Thoracic aorta (tissue), 2 donors: Measurements from ENCODE around the gene WWTR1. TPM values are rescaled to one million over a fixed set of nuclear protein-coding genes. Genes with fewer than 3 reads are reported as not detected.
A peak's percentile ranks its signal among the peaks of the same experiment; 100 is the strongest.

Experiments
- ATAC-seq: fragments of 150-250 bp; one replicate; pipeline ENCODE4 v1.8.0; 2017; ENCODE audit warnings: low read depth; ENCODE audit not compliant: insufficient number of reproducible peaks, low FRiP score
- DNase-seq: peaks from one replicate; pipeline ENCODE4 v3.0.0-alpha.2; 2020; ENCODE audit warnings: low spot score
- H3K27ac ChIP-seq, 2 donors: fragments of 200-600 bp; sonication (generic); 1 replicate in 1 of 2; 2 replicates in 1 of 2; pipeline ENCODE4 v1.5.1; 2016; ENCODE audit warnings: mild to moderate bottlenecking in 2 of 2, moderate library complexity in 2 of 2
- H3K27me3 ChIP-seq: fragments of 200-600 bp; sonication (generic); replicated peaks from 2 replicates; pipeline ENCODE4 v1.6.0; 2016; ENCODE audit warnings: mild to moderate bottlenecking; ENCODE audit not compliant: insufficient read depth
- H3K36me3 ChIP-seq: fragments of 200-600 bp; sonication (generic); one replicate; pipeline ENCODE4 v1.5.1; 2016
- H3K4me1 ChIP-seq, 2 donors: fragments of 200-600 bp; sonication (generic); 1 replicate in 1 of 2; 2 replicates in 1 of 2; pipeline versions ENCODE4 v1.5.1 to v1.6.0; 2016; ENCODE audit warnings: low read depth in 2 of 2, mild to moderate bottlenecking in 1 of 2; ENCODE audit not compliant: control insufficient read depth in 1 of 2
- H3K4me3 ChIP-seq: fragments of 200-600 bp; sonication (generic); 2 replicates; pipeline ENCODE4 v1.5.1; 2016; ENCODE audit warnings: mild to moderate bottlenecking
- H3K9me3 ChIP-seq: fragments of 200-600 bp; sonication (generic); 2 replicates; pipeline ENCODE4 v1.5.1; 2016
- total RNA-seq, 2 donors: library from RNA; depleted of rRNA; stranded (reverse); fragments of >200 nt; gene quantifications; one replicate each; pipeline versions ENCODE4 v1.1.0 to v1.2.3, GENCODE V29; 2016
- TF ChIP-seq, protein P1 (sequence below): fragments of 200-600 bp; sonication (generic); IDR thresholded peaks from one replicate; pipeline ENCODE4 v1.5.1; 2019; ENCODE audit warnings: antibody characterized with exemption

The WWTR1 gene
- total RNA-seq, 2 donors from 2014 or later, result 135 to 243 TPM

DNA sequence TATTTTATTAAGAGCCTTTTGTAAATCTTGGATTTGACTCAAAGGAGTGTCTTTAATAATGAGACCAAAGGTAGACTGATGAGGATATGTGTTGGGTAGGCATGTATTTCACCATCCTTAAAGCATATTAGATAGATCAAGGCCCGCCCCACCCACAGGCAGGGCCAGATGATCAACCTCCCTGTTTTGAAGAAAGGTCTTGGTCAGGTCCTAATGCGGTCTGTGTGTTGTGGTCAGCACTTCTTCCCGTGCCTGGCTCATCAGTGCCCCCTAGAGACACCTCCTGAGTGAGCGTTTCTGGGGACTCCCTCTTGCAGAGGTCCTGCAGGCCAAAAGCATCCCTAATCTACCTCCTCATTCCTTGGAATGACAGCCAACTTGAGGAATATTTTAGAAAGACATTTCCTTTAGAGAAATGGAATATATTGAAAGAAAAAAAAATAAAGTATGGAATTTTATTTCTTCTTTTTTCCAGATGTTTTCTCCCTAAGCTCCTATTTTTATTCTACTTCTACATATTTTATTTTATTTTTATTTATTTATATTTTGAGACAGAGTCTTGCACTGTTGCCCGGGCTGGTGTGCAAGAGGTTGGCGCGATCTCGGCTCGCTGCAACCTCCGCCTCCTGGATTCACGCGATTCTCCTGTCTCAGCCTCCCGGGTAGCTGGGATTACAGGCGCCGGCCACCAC lies 177.4 kb downstream of the WWTR1 start:
- Histone ChIP-seq H3K27ac (peak overlapping the region; percentile 55 to 70), H3K4me1 (peaks cover 6 to 21% of the 10 kb centered on the region in 2 donors), H3K27me3 (no peaks in the 10 kb centered on the region), H3K9me3 (no peaks in the 10 kb centered on the region), H3K4me3 (no peak overlapping the region), H3K36me3 (no peaks in the 10 kb centered on the region)
- DNase-seq, result peak; percentile 62
- TF ChIP-seq, protein P1, sequence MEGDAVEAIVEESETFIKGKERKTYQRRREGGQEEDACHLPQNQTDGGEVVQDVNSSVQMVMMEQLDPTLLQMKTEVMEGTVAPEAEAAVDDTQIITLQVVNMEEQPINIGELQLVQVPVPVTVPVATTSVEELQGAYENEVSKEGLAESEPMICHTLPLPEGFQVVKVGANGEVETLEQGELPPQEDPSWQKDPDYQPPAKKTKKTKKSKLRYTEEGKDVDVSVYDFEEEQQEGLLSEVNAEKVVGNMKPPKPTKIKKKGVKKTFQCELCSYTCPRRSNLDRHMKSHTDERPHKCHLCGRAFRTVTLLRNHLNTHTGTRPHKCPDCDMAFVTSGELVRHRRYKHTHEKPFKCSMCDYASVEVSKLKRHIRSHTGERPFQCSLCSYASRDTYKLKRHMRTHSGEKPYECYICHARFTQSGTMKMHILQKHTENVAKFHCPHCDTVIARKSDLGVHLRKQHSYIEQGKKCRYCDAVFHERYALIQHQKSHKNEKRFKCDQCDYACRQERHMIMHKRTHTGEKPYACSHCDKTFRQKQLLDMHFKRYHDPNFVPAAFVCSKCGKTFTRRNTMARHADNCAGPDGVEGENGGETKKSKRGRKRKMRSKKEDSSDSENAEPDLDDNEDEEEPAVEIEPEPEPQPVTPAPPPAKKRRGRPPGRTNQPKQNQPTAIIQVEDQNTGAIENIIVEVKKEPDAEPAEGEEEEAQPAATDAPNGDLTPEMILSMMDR, result peak; percentile 76
- ATAC-seq, result peak; percentile 87

DNA sequence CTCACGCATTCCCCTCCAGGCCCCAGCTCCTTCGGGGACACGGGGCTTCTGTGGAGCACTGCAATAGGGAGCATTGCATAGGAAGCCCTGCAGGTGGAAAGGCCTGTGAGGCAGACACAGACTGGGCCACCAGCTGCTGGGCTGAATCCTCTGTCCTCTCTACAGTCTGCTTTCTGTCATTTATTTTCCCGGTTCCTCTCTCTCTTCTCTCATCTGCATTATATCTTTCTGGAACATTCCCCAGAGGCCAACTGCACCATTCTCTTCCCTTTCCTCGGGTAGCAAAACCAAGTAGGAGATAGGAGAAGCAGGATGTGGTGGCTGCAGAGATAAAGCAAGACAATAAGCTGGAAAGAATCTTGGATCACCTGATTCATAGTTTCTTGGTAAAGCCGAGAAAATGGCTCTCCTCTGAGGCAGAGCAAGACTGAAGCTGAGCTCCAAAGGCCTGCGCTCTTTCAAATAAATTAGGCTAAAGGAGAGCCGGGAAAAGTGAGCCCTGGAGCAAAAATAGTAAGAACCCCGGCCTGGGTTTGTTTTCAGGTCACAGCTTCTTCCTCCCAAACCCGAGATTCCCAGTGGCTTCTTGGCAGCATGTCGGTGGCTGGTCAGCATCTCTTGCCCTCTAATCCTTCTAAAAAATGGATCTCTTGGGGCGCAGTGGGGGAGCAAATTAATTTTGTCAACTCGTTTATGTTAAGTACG lies 178.1 kb downstream of the WWTR1 start:
- peak overlapping the region; percentile 55 to 70 for H3K27ac ChIP-seq
- H3K4me1 ChIP-seq, result peaks cover 6 to 14% of the 10 kb centered on the region in 2 donors
- no peaks in the 10 kb centered on the region for H3K36me3 ChIP-seq
- TF ChIP-seq, protein P1, result no peak
- ATAC-seq (no peak), DNase-seq (no peak)
- H3K27me3 ChIP-seq, result no peaks in the 10 kb centered on the region
- H3K9me3 ChIP-seq, result no peaks in the 10 kb centered on the region
- H3K4me3 ChIP-seq, result no peak overlapping the region

DNA sequence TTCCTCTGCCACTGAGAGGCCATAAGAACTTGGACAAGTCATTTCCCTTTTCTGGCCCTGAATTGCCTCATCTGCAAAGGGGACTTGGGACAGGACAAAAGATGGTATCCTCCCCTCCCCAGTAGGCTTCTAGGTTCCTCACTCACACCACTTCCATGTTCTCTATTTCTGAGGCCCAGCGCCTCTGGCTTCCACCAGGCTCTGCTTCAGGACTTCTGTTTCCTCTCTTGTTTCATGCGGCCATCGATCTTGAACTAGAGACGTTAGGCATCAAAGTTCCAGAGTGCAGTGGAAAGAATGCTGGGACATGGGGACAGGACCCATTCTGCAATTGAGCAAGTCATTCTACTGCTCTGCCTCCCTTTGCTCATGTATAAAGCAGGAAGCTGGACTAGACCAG lies 181.6 kb downstream of the WWTR1 start:
- Histone ChIP-seq H3K27me3 (no peaks in the 10 kb centered on the region), H3K36me3 (no peaks in the 10 kb centered on the region), H3K27ac (no peak overlapping the region), H3K4me3 (no peak overlapping the region), H3K4me1 (peaks cover 31 to 40% of the 10 kb centered on the region in 2 donors), H3K9me3 (no peaks in the 10 kb centered on the region)
- ATAC-seq (no peak), DNase-seq (no peak)
- TF ChIP-seq, protein P1, result no peak

DNA sequence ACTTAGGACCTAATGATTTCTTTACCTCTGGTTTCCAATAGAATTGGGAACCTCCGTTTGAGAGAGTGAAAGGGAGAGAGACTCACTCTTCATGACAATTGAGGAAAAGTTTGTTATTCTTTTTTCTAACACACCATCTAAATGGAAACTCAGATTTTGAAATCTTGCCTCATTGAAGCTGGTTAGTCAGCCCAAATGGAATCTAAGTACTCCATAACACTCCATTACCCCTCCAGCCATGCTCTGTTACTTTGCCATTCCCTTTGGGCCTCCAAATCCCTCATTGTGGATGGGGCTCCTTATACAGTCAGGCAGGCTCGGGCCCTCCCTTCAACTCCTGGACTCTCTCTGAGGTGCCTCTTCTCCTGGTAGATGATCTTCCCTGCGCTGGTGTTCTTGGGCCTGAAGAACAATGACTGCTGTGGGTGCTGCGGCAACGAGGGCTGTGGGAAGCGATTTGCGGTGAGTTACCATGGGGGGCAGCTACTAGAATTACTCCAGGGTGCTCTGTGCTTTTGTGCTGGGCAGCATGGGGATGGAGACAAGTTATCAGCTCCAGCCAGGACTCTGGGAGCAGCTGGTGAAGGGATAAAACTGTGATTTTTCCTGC lies 182.3 kb downstream of the WWTR1 start:
- ATAC-seq, result no peak
- Histone ChIP-seq H3K27me3 (no peaks in the 10 kb centered on the region), H3K4me1 (peaks cover 31 to 40% of the 10 kb centered on the region in 2 donors), H3K4me3 (no peak overlapping the region), H3K27ac (no peak overlapping the region), H3K36me3 (no peaks in the 10 kb centered on the region), H3K9me3 (no peaks in the 10 kb centered on the region)
- DNase-seq, result no peak
- TF ChIP-seq, protein P1, result no peak

DNA sequence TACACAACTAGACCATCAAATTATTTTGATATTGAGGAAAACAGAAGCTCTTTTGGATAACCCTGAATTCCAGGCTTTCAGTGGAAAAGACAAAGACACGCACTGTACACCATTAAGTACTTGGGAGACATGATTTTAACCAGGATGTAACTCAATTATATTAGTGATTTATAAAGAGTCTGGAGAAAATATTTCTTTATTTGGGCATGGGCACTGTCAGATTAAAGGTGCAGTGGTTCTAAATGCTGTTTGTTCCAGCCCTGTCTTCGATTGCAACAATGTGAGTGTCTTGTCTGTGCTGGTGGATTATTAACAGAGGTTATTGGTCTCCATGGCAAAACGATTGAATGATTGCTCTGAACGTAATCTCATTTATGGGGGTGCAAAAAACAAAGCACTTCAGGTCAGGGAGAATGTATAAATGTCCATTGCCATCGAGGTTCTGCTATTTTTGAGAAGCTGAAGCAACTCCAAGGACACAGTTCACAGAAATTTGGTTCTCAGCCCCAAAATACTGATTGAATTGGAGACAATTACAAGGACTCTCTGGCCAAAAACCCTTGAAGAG lies 183.5 kb downstream of the WWTR1 start, which contains the start of gene TM4SF4:
Gene TM4SF4 (plus strand): TSS at position 448 of the 568 bp plus-strand sequence. CDS start 181 bp downstream, outside the sequence.
- peak within 1 kb of the TSS; percentile 57 to 58 for H3K27ac ChIP-seq
- no peak for ATAC-seq
- H3K4me3 ChIP-seq, result no peak within 1 kb of the TSS
- H3K27me3 ChIP-seq, result no peaks in the 10 kb centered on the region
- no peaks in the 10 kb centered on the region for H3K9me3 ChIP-seq
- TF ChIP-seq, protein P1, result no peak
- H3K4me1 ChIP-seq, result peaks cover 25 to 34% of the 10 kb centered on the region in 2 donors
- H3K36me3 ChIP-seq, result no peaks in the 10 kb centered on the region
- DNase-seq, result no peak
